AG04450 (cell line): ENCODE results near the gene ZNF235. TPM values are rescaled to one million over a fixed set of nuclear protein-coding genes. Genes with fewer than 3 reads are reported as not detected.
A peak's percentile ranks its signal among the peaks of the same experiment; 100 is the strongest.

Source experiments
- CTCF ChIA-PET: fragments of 300-600, 350-600 bp; formaldehyde crosslinking; extraction: SDS; loops from one replicate; lab custom pipeline; 2022; ENCODE audit warnings: antibody characterized with exemption, inconsistent platforms; lab: Charles Lee
- POLR2A ChIA-PET: fragments of 350-600 bp; formaldehyde crosslinking; extraction: SDS; loops from one replicate; lab custom pipeline; 2021; ENCODE audit warnings: antibody characterized with exemption, inconsistent platforms; lab: Yijun Ruan, JAX
- DNase-seq: peaks from one replicate; pipeline ENCODE4 v3.0.0-alpha.2; 2011; ENCODE audit warnings: low read depth, low spot score
- H3K27ac ChIP-seq: one replicate; pipeline ENCODE4 v1.5.1; 2012; ENCODE audit warnings: low read depth, low read length, control low read depth
- H3K27me3 ChIP-seq: one replicate; pipeline ENCODE4 v1.6.0; 2012; ENCODE audit warnings: low read length; ENCODE audit not compliant: control insufficient read depth, insufficient read depth
- H3K4me3 ChIP-seq: 2 replicates; pipeline ENCODE4 v1.5.1; 2011; ENCODE audit warnings: mild to moderate bottlenecking, low read depth, low read length, control low read depth
- H3K9me3 ChIP-seq: 2 replicates; pipeline ENCODE4 v1.5.1; 2012; ENCODE audit warnings: low read length; ENCODE audit not compliant: control insufficient read depth, insufficient read depth
- polyA plus RNA-seq: library from polyadenylated mRNA; depleted of rRNA; stranded (reverse); fragments of >200 nt; gene quantifications from 2 replicates; pipeline ENCODE4 v1.2.3, GENCODE V29; 2011
- TF ChIP-seq, protein P1 (sequence below): IDR thresholded peaks from 2 replicates; pipeline ENCODE4 v1.5.1; 2011; ENCODE audit warnings: low read depth, low read length, control low read depth, inconsistent platforms

ZNF235 gene
- polyA plus RNA-seq, 1 experiment, result 3.6 TPM

DNA sequence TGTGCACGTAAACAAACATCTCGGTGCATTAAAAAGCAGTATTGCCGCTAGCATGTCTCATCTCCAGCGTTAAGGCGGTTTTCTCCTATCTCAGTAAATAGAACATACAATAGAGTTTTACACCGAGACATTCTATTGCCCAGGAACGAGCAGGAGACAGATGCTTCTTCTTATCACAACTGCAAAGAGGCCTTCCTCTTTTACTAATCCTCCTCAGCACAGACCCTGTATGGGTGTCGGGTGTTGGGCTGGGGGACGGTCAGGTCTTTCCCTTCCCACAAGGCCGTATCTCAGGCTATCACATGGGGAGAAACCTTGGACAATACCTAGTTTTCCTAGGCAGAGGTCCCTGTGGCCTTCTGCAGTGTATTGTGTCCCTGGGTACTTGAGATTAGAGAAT is 23.9 kb downstream of the ZNF235 start:
- TF ChIP-seq, protein P1, sequence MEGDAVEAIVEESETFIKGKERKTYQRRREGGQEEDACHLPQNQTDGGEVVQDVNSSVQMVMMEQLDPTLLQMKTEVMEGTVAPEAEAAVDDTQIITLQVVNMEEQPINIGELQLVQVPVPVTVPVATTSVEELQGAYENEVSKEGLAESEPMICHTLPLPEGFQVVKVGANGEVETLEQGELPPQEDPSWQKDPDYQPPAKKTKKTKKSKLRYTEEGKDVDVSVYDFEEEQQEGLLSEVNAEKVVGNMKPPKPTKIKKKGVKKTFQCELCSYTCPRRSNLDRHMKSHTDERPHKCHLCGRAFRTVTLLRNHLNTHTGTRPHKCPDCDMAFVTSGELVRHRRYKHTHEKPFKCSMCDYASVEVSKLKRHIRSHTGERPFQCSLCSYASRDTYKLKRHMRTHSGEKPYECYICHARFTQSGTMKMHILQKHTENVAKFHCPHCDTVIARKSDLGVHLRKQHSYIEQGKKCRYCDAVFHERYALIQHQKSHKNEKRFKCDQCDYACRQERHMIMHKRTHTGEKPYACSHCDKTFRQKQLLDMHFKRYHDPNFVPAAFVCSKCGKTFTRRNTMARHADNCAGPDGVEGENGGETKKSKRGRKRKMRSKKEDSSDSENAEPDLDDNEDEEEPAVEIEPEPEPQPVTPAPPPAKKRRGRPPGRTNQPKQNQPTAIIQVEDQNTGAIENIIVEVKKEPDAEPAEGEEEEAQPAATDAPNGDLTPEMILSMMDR, result no peak
- Histone ChIP-seq H3K9me3 (peaks cover 3% of the 10 kb centered on the region; the same call in 1 of the 2 replicates), H3K4me3 (no peak overlapping the region), H3K27me3 (no peaks in the 10 kb centered on the region), H3K27ac (no peak overlapping the region)
- CTCF ChIA-PET, result no interaction called here
- POLR2A ChIA-PET, result no interaction called here
- no peak for DNase-seq

DNA sequence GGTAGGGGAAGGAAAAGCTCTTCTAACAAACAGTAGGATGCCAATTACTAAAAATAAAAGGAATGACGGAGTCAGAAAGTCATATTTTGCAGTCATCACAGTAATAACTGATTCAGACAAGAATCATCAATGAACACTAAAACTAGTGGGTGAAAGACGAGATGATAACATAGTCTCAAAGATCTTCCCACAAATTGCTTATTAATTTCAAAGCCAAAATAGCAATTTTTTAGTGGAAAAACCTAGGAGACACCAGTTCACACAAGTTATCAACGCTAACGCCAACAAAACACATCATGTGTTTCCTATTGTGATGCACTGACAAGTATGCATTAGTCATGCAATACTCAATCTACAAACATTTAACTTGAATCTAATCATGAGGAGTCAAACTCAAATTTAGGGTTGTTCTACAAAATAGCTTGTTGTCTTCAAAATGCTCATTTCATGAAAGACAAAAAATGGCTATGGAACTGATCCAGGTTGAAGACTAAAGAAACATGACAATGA is 26.6 kb downstream of the ZNF235 start:
- ChIA-PET POLR2A (no interaction called here), CTCF (no interaction called here)
- H3K4me3 ChIP-seq, result no peak overlapping the region
- DNase-seq, result no peak
- no peak overlapping the region for H3K27ac ChIP-seq
- peaks cover 10% of the 10 kb centered on the region for H3K9me3 ChIP-seq
- no peaks in the 10 kb centered on the region for H3K27me3 ChIP-seq
- TF ChIP-seq, protein P1, result no peak

- CTCF ChIA-PET, result no interaction called here
- Histone ChIP-seq H3K27ac (no peak overlapping the region), H3K4me3 (no peak overlapping the region), H3K9me3 (peaks cover 10% of the 10 kb centered on the region), H3K27me3 (no peaks in the 10 kb centered on the region)
- POLR2A ChIA-PET, result no interaction called here
- no peak for DNase-seq
- TF ChIP-seq, protein P1, result no peak
Measured at GRCh38 chr19:44277331-44277730, 27.5 kb downstream of the ZNF235 start.

DNA sequence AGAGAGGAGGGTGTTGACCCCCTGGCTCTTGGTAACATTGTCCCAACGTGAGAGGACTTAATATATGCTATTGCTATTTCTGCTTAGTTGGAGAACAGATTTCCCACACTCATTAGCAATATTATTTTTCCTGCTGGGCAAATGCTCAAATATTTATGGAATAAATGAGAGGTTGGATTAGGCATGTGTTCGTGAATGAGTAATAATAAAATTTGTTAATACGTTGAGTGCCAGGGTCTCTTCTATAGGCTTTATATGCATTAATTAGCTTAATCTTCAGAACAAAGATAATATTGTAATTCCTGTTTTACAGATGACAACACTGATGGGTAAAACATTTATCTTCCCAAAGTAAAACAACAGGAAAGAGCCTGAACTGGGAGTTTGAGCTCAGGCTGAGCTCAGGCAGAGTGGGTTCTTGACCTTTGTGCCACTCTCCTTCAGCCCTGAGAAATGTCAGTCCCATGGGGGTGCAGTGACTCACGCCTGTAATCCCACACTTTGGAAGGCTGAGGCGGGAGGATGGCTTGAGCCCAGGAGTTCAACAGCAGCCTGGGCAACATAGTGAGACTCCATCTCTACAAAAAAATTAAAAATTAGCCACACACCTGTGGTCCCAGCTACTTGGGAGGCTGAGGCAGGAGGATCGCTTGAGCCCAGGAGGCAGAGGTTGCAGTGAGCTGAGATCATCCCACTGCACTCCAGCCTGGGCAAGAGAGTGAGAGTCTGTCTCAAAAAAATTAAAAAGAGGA is 44.0 kb downstream of the ZNF235 start:
- POLR2A ChIA-PET, result no interaction called here
- no peak for DNase-seq

GRCh38 chr19:44260343-44260681 is 44.5 kb downstream of the ZNF235 start:
- ChIA-PET POLR2A (no interaction called here), CTCF (no interaction called here)
- Histone ChIP-seq H3K9me3 (peaks cover 8% of the 10 kb centered on the region), H3K27me3 (no peaks in the 10 kb centered on the region), H3K4me3 (peak overlapping the region; percentile 69), H3K27ac (no peak overlapping the region)
- no peak for DNase-seq
- TF ChIP-seq, protein P1, result no peak

More for the DNA sequence above, 44.0 kb downstream of the ZNF235 start:
- Histone ChIP-seq H3K27me3 (no peaks in the 10 kb centered on the region), H3K27ac (no peak overlapping the region), H3K4me3 (no peak overlapping the region), H3K9me3 (peaks cover 8% of the 10 kb centered on the region)
- CTCF ChIA-PET, result no interaction called here
- TF ChIP-seq, protein P1, result no peak
